ENCODE data around the gene DSCAML1.
"Not testable (repeated sequence)": the region's sequence is repeated elsewhere in the genome, so short reads cannot be mapped to it uniquely, and the experiment has no call there.

- TF ChIP-seq POLR2A (IDR thresholded peaks at IDR 0.05); POLR2AphosphoS5 (IDR thresholded peaks at IDR 0.05); CTCF (IDR thresholded peaks at IDR 0.05); EP300 (IDR thresholded peaks at IDR 0.05; ENCODE audit: low read depth): not testable (repeated sequence)
Observed at GRCh38 chr11:117405898-117406297, 391.1 kb downstream of the DSCAML1 start.
